H1 (cell line): ENCODE results near the gene TEX9.

Experiments used
- ASH2L ChIP-seq: fragments of 200-600, 300-600 bp; sonication (generic); IDR thresholded peaks from one replicate; pipeline ENCODE4 v1.7.1; 2017; ENCODE audit warnings: low read length
- ATF2 ChIP-seq: IDR thresholded peaks from 2 replicates; pipeline ENCODE4 v1.6.1; 2012; ENCODE audit warnings: low read length, inconsistent platforms
- BRCA1 ChIP-seq: IDR thresholded peaks from 2 replicates; pipeline ENCODE4 v1.6.1; 2012; ENCODE audit warnings: low read depth, low read length, improper control_type of control experiment
- EZH2 ChIP-seq: fragments of 200-600 bp; sonication (generic); IDR thresholded peaks from 2 replicates; pipeline ENCODE4 v1.7.1; 2012; ENCODE audit warnings: low read depth, mild to moderate bottlenecking, moderate library complexity, low read length, inconsistent platforms; ENCODE audit not compliant: severe bottlenecking
- JUND ChIP-seq: IDR thresholded peaks from 2 replicates; pipeline ENCODE4 v1.6.1; 2011; ENCODE audit warnings: mild to moderate bottlenecking, improper control_type of control experiment, low read length
- POLR2A ChIP-seq, 2 experiments: IDR thresholded peaks; 1 replicate in 1 of 2; 2 replicates in 1 of 2; pipeline ENCODE4 v1.6.1; 2011; ENCODE audit warnings: low read depth in 2 of 2, low read length in 2 of 2, mild to moderate bottlenecking in 2 of 2; ENCODE audit errors: control extremely low read depth in 1 of 2
- POLR2AphosphoS5 ChIP-seq: IDR thresholded peaks from 2 replicates; pipeline ENCODE4 v1.6.1; 2011; ENCODE audit warnings: low read depth, low read length
- RBBP5 ChIP-seq: IDR thresholded peaks from 2 replicates; pipeline ENCODE4 v1.7.1; 2012; ENCODE audit warnings: low read depth, mild to moderate bottlenecking, inconsistent platforms, low read length, moderate library complexity, borderline replicate concordance
- SUZ12 ChIP-seq: fragments of 200-600 bp; sonication (generic); IDR thresholded peaks from 2 replicates; pipeline ENCODE4 v1.6.1; 2012; ENCODE audit warnings: mild to moderate bottlenecking, inconsistent platforms, low read length, moderate library complexity, mixed read lengths
- TF ChIP-seq, protein P1 (sequence below), 3 experiments: IDR thresholded peaks; 1 replicate in 2 of 3; 2 replicates in 1 of 3; pipeline versions ENCODE4 v1.5.1 to v1.6.1; 2011; ENCODE audit warnings: low read length in 3 of 3, mild to moderate bottlenecking in 3 of 3, inconsistent platforms in 2 of 3, low read depth in 1 of 3, moderate library complexity in 1 of 3; ENCODE audit not compliant: insufficient read depth in 1 of 3; ENCODE audit errors: control extremely low read depth in 1 of 3
- TF ChIP-seq, protein P2 (sequence below): IDR thresholded peaks from 2 replicates; pipeline ENCODE4 v1.6.1; 2012; ENCODE audit warnings: inconsistent platforms

DNA sequence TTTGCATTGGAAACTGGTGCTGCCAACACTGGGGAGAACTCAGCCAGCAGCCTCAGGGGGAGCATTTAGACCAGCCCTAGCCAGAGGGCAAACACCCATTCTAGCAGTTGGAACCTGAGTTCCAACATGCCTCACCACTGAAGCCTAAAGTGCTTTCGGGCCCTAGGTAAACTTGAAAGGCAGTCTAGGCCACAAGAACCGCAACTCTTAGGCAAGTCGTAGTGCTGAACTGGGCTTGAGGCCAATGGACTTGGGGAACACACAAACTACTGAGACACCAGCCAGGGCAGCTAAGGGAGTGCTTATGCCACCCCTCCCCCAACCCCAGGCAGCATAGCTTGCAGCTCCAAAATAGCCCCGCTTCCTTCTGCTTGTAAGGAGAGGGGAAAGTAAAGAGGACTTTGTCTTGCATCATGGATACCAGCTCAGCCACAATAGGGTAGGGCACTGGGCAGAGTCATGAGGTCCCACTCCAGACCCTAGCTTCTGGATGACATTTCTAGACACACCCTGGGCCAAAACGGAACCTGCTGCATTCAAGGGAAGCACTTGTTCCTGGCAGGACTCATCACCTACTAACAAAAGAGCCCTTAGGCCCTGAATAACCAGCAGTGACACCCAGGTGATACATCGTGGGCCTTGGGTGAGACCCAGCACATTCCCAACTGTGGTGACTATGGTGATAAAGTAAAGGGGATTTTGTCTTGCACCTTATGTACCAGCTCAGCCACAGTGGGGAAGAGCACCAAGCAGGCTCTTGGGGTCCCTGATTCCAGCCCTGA lies 37.3 kb upstream of the TEX9 start:
- TF ChIP-seq, protein P1, sequence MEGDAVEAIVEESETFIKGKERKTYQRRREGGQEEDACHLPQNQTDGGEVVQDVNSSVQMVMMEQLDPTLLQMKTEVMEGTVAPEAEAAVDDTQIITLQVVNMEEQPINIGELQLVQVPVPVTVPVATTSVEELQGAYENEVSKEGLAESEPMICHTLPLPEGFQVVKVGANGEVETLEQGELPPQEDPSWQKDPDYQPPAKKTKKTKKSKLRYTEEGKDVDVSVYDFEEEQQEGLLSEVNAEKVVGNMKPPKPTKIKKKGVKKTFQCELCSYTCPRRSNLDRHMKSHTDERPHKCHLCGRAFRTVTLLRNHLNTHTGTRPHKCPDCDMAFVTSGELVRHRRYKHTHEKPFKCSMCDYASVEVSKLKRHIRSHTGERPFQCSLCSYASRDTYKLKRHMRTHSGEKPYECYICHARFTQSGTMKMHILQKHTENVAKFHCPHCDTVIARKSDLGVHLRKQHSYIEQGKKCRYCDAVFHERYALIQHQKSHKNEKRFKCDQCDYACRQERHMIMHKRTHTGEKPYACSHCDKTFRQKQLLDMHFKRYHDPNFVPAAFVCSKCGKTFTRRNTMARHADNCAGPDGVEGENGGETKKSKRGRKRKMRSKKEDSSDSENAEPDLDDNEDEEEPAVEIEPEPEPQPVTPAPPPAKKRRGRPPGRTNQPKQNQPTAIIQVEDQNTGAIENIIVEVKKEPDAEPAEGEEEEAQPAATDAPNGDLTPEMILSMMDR (IDR thresholded peaks at IDR 0.05; ENCODE audit: control extremely low read depth in 1 of 3, insufficient read depth in 1 of 3, low read depth in 1 of 3, low read length in 3 of 3) = no peak
- no peak for TF ChIP-seq BRCA1
- no peak for TF ChIP-seq POLR2A (IDR thresholded peaks at IDR 0.05; ENCODE audit: control extremely low read depth in 1 of 2, low read depth in 2 of 2, low read length in 2 of 2)
- TF ChIP-seq POLR2AphosphoS5 = no peak
- TF ChIP-seq EZH2 = no peak
- no peak for TF ChIP-seq SUZ12
- no peak for TF ChIP-seq RBBP5
- TF ChIP-seq, protein P2, sequence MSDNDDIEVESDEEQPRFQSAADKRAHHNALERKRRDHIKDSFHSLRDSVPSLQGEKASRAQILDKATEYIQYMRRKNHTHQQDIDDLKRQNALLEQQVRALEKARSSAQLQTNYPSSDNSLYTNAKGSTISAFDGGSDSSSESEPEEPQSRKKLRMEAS = no peak
- TF ChIP-seq JUND = no peak
- no peak for TF ChIP-seq ATF2
- no peak for TF ChIP-seq ASH2L
